K562 (cell line): ENCODE results near the gene CKS2. TPM values are rescaled to one million over a fixed set of nuclear protein-coding genes. Genes with fewer than 3 reads are reported as not detected.

Experiments
- BDP1 ChIP-seq: IDR thresholded peaks from 3 replicates; pipeline ENCODE4 v1.6.1; 2011; ENCODE audit not compliant: insufficient read length, insufficient read depth
- BRD4 ChIP-seq: fragments of 200-600 bp; sonication (generic); IDR thresholded peaks from 2 replicates; pipeline ENCODE4 v1.6.1; 2017; ENCODE audit warnings: inconsistent platforms
- CCAR2 ChIP-seq: fragments of 200-400 bp; formaldehyde crosslinking; IDR thresholded peaks from 2 replicates; pipeline ENCODE4 v1.6.1; 2017; ENCODE audit warnings: mild to moderate bottlenecking, low read depth, low read length
- COPS2 ChIP-seq: fragments of 450-650 bp; conservative IDR thresholded peaks from 2 replicates; pipeline ENCODE4 v1.6.1; 2016; ENCODE audit warnings: mild to moderate bottlenecking, moderate library complexity
- CSDE1 ChIP-seq, 2 experiments: fragments of 450-650 bp; IDR thresholded peaks; 2 replicates each; pipeline ENCODE4 v1.6.1; 2016; ENCODE audit warnings: mild to moderate bottlenecking in 1 of 2
- DIDO1 ChIP-seq: fragments of 450-650 bp; IDR thresholded peaks from 2 replicates; pipeline ENCODE4 v1.6.1; 2016; ENCODE audit warnings: low read depth, missing biosample characterization, missing genetic modification characterization
- ESRRA ChIP-seq: fragments of 450-650 bp; IDR thresholded peaks from 2 replicates; pipeline ENCODE4 v1.6.1; 2014; ENCODE audit warnings: low read depth, mild to moderate bottlenecking, moderate library complexity, borderline replicate concordance
- HDAC2 ChIP-seq: fragments of 450-650 bp; IDR thresholded peaks from 2 replicates; pipeline ENCODE4 v1.6.1; 2016; ENCODE audit warnings: mild to moderate bottlenecking
- IRF2 ChIP-seq: sonication (generic); formaldehyde crosslinking; IDR thresholded peaks from 2 replicates; pipeline ENCODE4 v1.8.1; 2022; ENCODE audit warnings: mild to moderate bottlenecking, missing genetic modification reagents
- KAT8 ChIP-seq: fragments of 450-650 bp; IDR thresholded peaks from 2 replicates; pipeline ENCODE4 v1.6.1; 2016; ENCODE audit warnings: low read depth, mild to moderate bottlenecking
- KDM2B ChIP-seq: fragments of 250-450 bp; sonication (Bioruptor Pico); IDR thresholded peaks from 2 replicates; pipeline ENCODE4 v1.8.0; 2021; ENCODE audit warnings: mild to moderate bottlenecking, moderate library complexity
- MYNN ChIP-seq, 2 experiments: sonication (generic); formaldehyde crosslinking in 1 of 2; IDR thresholded peaks; 2 replicates each; pipeline versions ENCODE4 v1.5.0 to v1.6.1; 2016 to 2020; ENCODE audit warnings: antibody characterized with exemption in 1 of 2, missing genetic modification reagents in 1 of 2
- PRPF4 ChIP-seq: fragments of 200-400 bp; formaldehyde crosslinking; IDR thresholded peaks from one replicate; pipeline ENCODE4 v1.6.1; 2017; ENCODE audit warnings: low read length, low read depth, mild to moderate bottlenecking; ENCODE audit not compliant: insufficient read depth, poor library complexity, severe bottlenecking
- RBFOX2 ChIP-seq: fragments of 200-400 bp; formaldehyde crosslinking; IDR thresholded peaks from 2 replicates; pipeline ENCODE4 v1.6.1; 2017; ENCODE audit warnings: low read depth, mild to moderate bottlenecking, low read length, moderate library complexity
- SRF ChIP-seq, 2 experiments: fragments of 250-450, 450-650 bp in 1 of 2; sonication (Bioruptor Pico) in 1 of 2; sonication (generic) in 1 of 2; formaldehyde crosslinking; IDR thresholded peaks; 2 replicates each; pipeline versions ENCODE4 v1.5.0 to v1.5.1; 2020 to 2022; ENCODE audit warnings: mild to moderate bottlenecking in 1 of 2, missing genetic modification reagents in 1 of 2
- SUPT5H ChIP-seq: fragments of 450-650 bp; IDR thresholded peaks from 2 replicates; pipeline ENCODE4 v1.6.1; 2016
- TBP ChIP-seq: optimal IDR thresholded peaks from 2 replicates; pipeline ENCODE3; 2011; ENCODE audit warnings: low read depth, low read length, improper control_type of control experiment
- YY1 ChIP-seq, 3 experiments: IDR thresholded peaks; 2 replicates each; pipeline ENCODE4 v1.6.1; 2011; ENCODE audit warnings: low read length in 2 of 3, mild to moderate bottlenecking in 2 of 3, moderate library complexity in 2 of 3, borderline replicate concordance in 1 of 3, control low read depth in 1 of 3, low read depth in 1 of 3; ENCODE audit not compliant: insufficient read depth in 3 of 3, insufficient replicate concordance in 2 of 3, control insufficient read depth in 1 of 3, insufficient read length in 1 of 3; ENCODE audit errors: extremely low read depth in 1 of 3
- ZBTB7A ChIP-seq: IDR thresholded peaks from 2 replicates; pipeline ENCODE4 v1.6.1; 2011; ENCODE audit warnings: low read depth, mild to moderate bottlenecking, low read length, moderate library complexity, borderline replicate concordance; ENCODE audit not compliant: control insufficient read depth
- ZNF224 ChIP-seq: sonication (generic); formaldehyde crosslinking; IDR thresholded peaks from 2 replicates; pipeline ENCODE4 v1.8.0; 2022; ENCODE audit warnings: mild to moderate bottlenecking, missing genetic modification reagents
- ZNF316 ChIP-seq: fragments of 450-650 bp; IDR thresholded peaks from 2 replicates; pipeline ENCODE4 v1.6.1; 2016
- ZNF583 ChIP-seq: fragments of 250-450 bp; sonication (Bioruptor Pico); IDR thresholded peaks from 2 replicates; pipeline ENCODE4 v1.4.0; 2020
- ZNF77 ChIP-seq: fragments of 250-450 bp; sonication (Bioruptor Pico); IDR thresholded peaks from 2 replicates; pipeline ENCODE4 v1.5.0; 2020
- polyA plus RNA-seq, 8 experiments: library from polyadenylated mRNA; depleted of rRNA in 4 of 8; stranded (reverse) in 5 of 8; unstranded in 3 of 8; fragments of >200 nt; fragmentation: Nextera tagmentation in 2 of 8; fragmentation: Illumina TruSeq in 1 of 8; extraction: Ambion mirVana in 2 of 8; extraction: Trizol in 1 of 8; gene quantifications; 2 replicates each; pipeline versions ENCODE4 v1.2.1 to v1.2.3, GENCODE V29; 2011 to 2014; ENCODE audit warnings: inconsistent platforms in 1 of 8, missing spikeins in 1 of 8
- total RNA-seq, 7 experiments: library from RNA; depleted of rRNA in 6 of 7; stranded (reverse); fragments of >200 nt in 6 of 7; fragmentation: Illumina TruSeq in 2 of 7; extraction: Trizol in 2 of 7; gene quantifications; 2 replicates each; pipeline versions ENCODE4 v1.2.1 to v1.2.3, GENCODE V29; 2011 to 2021; ENCODE audit warnings: low replicate concordance in 1 of 7
- TF ChIP-seq, protein P1 (sequence below): sonication (generic); formaldehyde crosslinking; IDR thresholded peaks from 2 replicates; pipeline ENCODE4 v1.5.0; 2020; ENCODE audit warnings: missing genetic modification reagents
- TF ChIP-seq, protein P2 (sequence below): fragments of 250-450 bp; sonication (Bioruptor Pico); IDR thresholded peaks from 2 replicates; pipeline ENCODE4 v1.8.0; 2021; ENCODE audit warnings: borderline replicate concordance, mild to moderate bottlenecking, moderate library complexity; ENCODE audit not compliant: poor library complexity, severe bottlenecking
- TF ChIP-seq, protein P3 (sequence below): fragments of 250-450 bp; sonication (Bioruptor Pico); IDR thresholded peaks from 2 replicates; pipeline ENCODE4 v1.4.0; 2020

CKS2 gene
- total and polyA plus RNA-seq, 9 of the 15 experiments (the other 6 are each of a cell fraction or from before 2014, with no cell fraction given): 123 to 941 (median 321) TPM

DNA sequence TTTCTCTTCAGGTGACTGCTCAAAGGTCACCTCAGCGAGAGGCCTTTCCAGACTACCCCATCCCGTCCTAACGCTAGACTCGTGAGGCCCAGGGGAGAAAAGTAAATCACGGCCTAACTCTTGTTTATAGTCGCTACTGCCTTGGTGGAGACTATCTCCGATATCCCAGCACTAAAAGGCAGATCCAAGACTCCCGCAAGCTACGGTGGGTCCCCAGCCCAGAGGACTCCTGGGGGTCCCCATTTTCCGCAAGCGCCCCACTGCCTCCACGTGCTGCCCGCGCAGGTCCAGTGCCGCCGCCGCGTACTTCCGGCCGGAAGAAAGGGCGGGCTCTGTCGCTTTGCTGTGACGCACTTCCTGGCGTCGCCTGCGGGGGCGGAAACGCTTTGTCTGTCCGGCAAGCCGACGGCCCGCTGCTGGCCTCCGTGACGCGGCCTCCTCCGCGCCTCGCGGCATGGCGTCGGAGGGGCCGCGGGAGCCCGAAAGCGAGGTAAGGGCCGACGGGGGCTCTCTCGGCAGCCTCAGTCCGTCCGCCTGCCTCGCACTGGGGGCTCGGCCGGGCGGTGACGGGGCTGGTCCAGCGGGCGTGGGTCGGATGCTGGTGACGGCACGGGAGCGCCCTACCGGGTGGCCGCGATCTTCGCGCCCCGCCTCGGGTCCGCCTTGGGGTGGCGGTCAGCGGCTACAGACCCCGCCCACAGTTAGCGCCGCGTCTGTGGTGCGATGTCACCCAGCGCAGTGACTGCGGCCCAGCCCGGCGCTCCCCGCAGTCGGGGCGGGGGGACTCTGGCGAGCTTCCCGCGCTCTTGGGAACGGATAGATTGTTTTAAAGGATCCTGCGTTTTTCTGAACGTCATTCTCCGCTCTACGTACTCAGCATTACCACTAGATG lies 7.4 kb downstream of the CKS2 start, which contains the start of gene SECISBP2 (continued):
- TF ChIP-seq BDP1 (no peak), CSDE1 (IDR thresholded peaks at IDR 0.05) (peak in 1 of 2 experiments; percentile 65; a peak in 2 of 4 replicates), BRD4 (0 out of 2 replicates have a peak, but pooled peaks have one; percentile 60), ZNF583 (CRISPR knock-in tag) (no peak), YY1 (IDR thresholded peaks at IDR 0.05; ENCODE audit: borderline replicate concordance in 1 of 3, control insufficient read depth in 1 of 3, extremely low read depth in 1 of 3, insufficient read depth in 3 of 3, insufficient read length in 1 of 3, insufficient replicate concordance in 2 of 3, low read depth in 1 of 3, low read length in 2 of 3) (peak in 2 of 3 experiments; percentile 18 to 53), SRF (CRISPR knock-in tag; IDR thresholded peaks at IDR 0.05) (0 out of 4 replicates have a peak, but pooled peaks of 1 of the 2 experiments have one; percentile 35), HDAC2 (peak; percentile 72; the same call in 1 of the 2 replicates), ZNF224 (CRISPR knock-in tag) (no peak), IRF2 (no peak), ESRRA (peak; percentile 66; the same call in 1 of the 2 replicates), MYNN (IDR thresholded peaks at IDR 0.05) (peak; percentile 44; the same call in 1 of the 2 replicates), MYNN (CRISPR knock-in tag; IDR thresholded peaks at IDR 0.05) (no peak), SUPT5H (peak; percentile 83), TBP (no peak), KAT8 (no peak), ZNF316 (no peak), RBFOX2 (peak; percentile 98), ZNF77 (CRISPR knock-in tag) (no peak), ZBTB7A (peak; percentile 61; the same call in 1 of the 2 replicates), PRPF4 (peak; percentile 46), COPS2 (no peak), CCAR2 (no peak), KDM2B (no peak), DIDO1 (peak; percentile 57; the same call in 1 of the 2 replicates)
- TF ChIP-seq, protein P1, sequence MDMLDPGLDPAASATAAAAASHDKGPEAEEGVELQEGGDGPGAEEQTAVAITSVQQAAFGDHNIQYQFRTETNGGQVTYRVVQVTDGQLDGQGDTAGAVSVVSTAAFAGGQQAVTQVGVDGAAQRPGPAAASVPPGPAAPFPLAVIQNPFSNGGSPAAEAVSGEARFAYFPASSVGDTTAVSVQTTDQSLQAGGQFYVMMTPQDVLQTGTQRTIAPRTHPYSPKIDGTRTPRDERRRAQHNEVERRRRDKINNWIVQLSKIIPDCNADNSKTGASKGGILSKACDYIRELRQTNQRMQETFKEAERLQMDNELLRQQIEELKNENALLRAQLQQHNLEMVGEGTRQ (CRISPR knock-in tag): 0 out of 2 replicates have a peak, but pooled peaks have one; percentile 54
- TF ChIP-seq, protein P2, sequence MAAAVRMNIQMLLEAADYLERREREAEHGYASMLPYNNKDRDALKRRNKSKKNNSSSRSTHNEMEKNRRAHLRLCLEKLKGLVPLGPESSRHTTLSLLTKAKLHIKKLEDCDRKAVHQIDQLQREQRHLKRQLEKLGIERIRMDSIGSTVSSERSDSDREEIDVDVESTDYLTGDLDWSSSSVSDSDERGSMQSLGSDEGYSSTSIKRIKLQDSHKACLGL (CRISPR knock-in tag): peak; percentile 97
- TF ChIP-seq, protein P3, sequence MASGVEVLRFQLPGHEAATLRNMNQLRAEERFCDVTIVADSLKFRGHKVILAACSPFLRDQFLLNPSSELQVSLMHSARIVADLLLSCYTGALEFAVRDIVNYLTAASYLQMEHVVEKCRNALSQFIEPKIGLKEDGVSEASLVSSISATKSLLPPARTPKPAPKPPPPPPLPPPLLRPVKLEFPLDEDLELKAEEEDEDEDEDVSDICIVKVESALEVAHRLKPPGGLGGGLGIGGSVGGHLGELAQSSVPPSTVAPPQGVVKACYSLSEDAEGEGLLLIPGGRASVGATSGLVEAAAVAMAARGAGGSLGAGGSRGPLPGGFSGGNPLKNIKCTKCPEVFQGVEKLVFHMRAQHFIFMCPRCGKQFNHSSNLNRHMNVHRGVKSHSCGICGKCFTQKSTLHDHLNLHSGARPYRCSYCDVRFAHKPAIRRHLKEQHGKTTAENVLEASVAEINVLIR: peak; percentile 95
